CD8-positive, alpha-beta memory T cell (primary cell): Measurements from ENCODE around the gene PSMG4. TPM values are rescaled to one million over a fixed set of nuclear protein-coding genes. Genes with fewer than 3 reads are reported as not detected.

Source experiments
- CTCF ChIA-PET: fragments of 350-600 bp; sonication (Branson Sonifier 250); formaldehyde crosslinking; loops from one replicate; lab custom pipeline; 2021; ENCODE audit warnings: antibody characterized with exemption; lab: Charles Lee
- POLR2A ChIA-PET: fragments of 350-600 bp; sonication (Branson Sonifier 250); formaldehyde crosslinking; loops from one replicate; lab custom pipeline; 2021; ENCODE audit warnings: antibody characterized with exemption; lab: Charles Lee
- DNase-seq, 5 donors: peaks; one replicate each; pipeline versions ENCODE4 v3.0.0 to v3.0.0-alpha.2; 2020 to 2022; ENCODE audit warnings: mixed read lengths in 1 of 5
- H3K27ac ChIP-seq: one replicate; pipeline ENCODE4 v1.7.0; 2013; ENCODE audit warnings: low read depth, mild to moderate bottlenecking, low read length, moderate library complexity
- H3K27me3 ChIP-seq: 2 replicates; pipeline ENCODE4 v1.7.0; 2013; ENCODE audit warnings: low read length, mild to moderate bottlenecking; ENCODE audit not compliant: insufficient read depth, poor library complexity, severe bottlenecking
- H3K36me3 ChIP-seq: 2 replicates; pipeline ENCODE4 v1.7.0; 2013; ENCODE audit warnings: mild to moderate bottlenecking, low read length, moderate library complexity; ENCODE audit not compliant: insufficient read depth
- H3K4me1 ChIP-seq: 2 replicates; pipeline ENCODE4 v1.7.0; 2013; ENCODE audit warnings: mild to moderate bottlenecking, low read length, moderate library complexity; ENCODE audit not compliant: insufficient read depth
- H3K4me3 ChIP-seq: 2 replicates; pipeline ENCODE4 v1.7.0; 2013; ENCODE audit warnings: mild to moderate bottlenecking, low read length
- H3K9me3 ChIP-seq: 2 replicates; pipeline ENCODE4 v1.7.0; 2013; ENCODE audit warnings: mild to moderate bottlenecking, low read length
- H3K27ac Mint-ChIP-seq, 8 donors: one replicate each; pipeline ENCODE4 v1.8.0; 2020 to 2021; ENCODE audit warnings: mixed read lengths in 8 of 8, mild to moderate bottlenecking in 6 of 8, inconsistent platforms in 3 of 8, moderate library complexity in 3 of 8
- H3K27me3 Mint-ChIP-seq, 2 donors: one replicate each; pipeline ENCODE4 v1.8.0; 2020 to 2021; ENCODE audit warnings: mixed read lengths in 2 of 2, mild to moderate bottlenecking in 1 of 2, moderate library complexity in 1 of 2
- H3K36me3 Mint-ChIP-seq, 3 donors: one replicate each; pipeline ENCODE4 v1.8.0; 2020 to 2021; ENCODE audit warnings: mixed read lengths in 3 of 3, inconsistent platforms in 1 of 3, mild to moderate bottlenecking in 1 of 3
- H3K4me1 Mint-ChIP-seq, 3 donors: one replicate each; pipeline ENCODE4 v1.8.0; 2020 to 2021; ENCODE audit warnings: mixed read lengths in 3 of 3, inconsistent platforms in 1 of 3, mild to moderate bottlenecking in 1 of 3
- H3K4me3 Mint-ChIP-seq, 7 donors: one replicate each; pipeline ENCODE4 v1.8.0; 2020 to 2021; ENCODE audit warnings: mixed read lengths in 7 of 7, mild to moderate bottlenecking in 6 of 7, moderate library complexity in 4 of 7, inconsistent platforms in 2 of 7
- H3K9me3 Mint-ChIP-seq, 5 donors: one replicate each; pipeline ENCODE4 v1.8.0; 2020 to 2022; ENCODE audit warnings: mixed read lengths in 5 of 5, mild to moderate bottlenecking in 3 of 5, moderate library complexity in 2 of 5, inconsistent platforms in 1 of 5
- polyA plus RNA-seq: library from polyadenylated mRNA; unstranded; fragments of 300-500 nt; fragmentation: Illumina TruSeq; gene quantifications from one replicate; pipeline ENCODE4 v1.2.3, GENCODE V29; 2021
- total RNA-seq, 2 experiments: library from RNA; stranded (reverse); gene quantifications; one replicate each; pipeline ENCODE4 v1.2.3, GENCODE V29; 2021

Gene PSMG4
- total and polyA plus RNA-seq, 3 experiments from 2014 or later, result 24.4 to 50.4 (median 25.2) TPM

GRCh38 chr6:3263096-3263495 lies 4.3 kb downstream of the PSMG4 start:
- Mint-ChIP-seq H3K27me3 (peaks cover 0 to 3% of the 10 kb centered on the region in 2 donors), H3K9me3 (no peaks in the 10 kb centered on the region), H3K4me1 (peaks cover 47 to 77% (median 70%) of the 10 kb centered on the region in 3 donors), H3K4me3 (peak overlapping the region in 3 of 7 donors; percentile 22 to 70 (median 41)), H3K27ac (peak overlapping the region in 2 of 8 donors; percentile 5 to 51), H3K36me3 (peaks cover 0 to 52% (median 7%) of the 10 kb centered on the region in 3 donors)
- CTCF ChIA-PET, result interaction anchor here (6.2 kb wide), 1 partner anchor 11 kb away, joined by 35 read pairs; no protein-coding TSS in a partner anchor
- H3K27ac ChIP-seq, result no peak overlapping the region
- H3K4me3 ChIP-seq, result no peak overlapping the region
- no peaks in the 10 kb centered on the region for H3K27me3 ChIP-seq
- peaks cover 18% of the 10 kb centered on the region for H3K36me3 ChIP-seq
- POLR2A ChIA-PET, result no interaction called here
- peaks cover 33% of the 10 kb centered on the region for H3K4me1 ChIP-seq
- DNase-seq, result no peak
- no peaks in the 10 kb centered on the region for H3K9me3 ChIP-seq

GRCh38 chr6:3264356-3264755 lies 5.6 kb downstream of the PSMG4 start:
- H3K9me3 Mint-ChIP-seq, result no peaks in the 10 kb centered on the region
- peaks cover 51 to 85% (median 75%) of the 10 kb centered on the region in 3 donors for H3K4me1 Mint-ChIP-seq
- no peak overlapping the region for H3K4me3 Mint-ChIP-seq
- CTCF ChIA-PET, result interaction anchor here (0.9 to 6.2 kb wide), 2 partner anchors 8 to 12 kb away, joined by 3 to 35 read pairs; no protein-coding TSS in a partner anchor
- peak overlapping the region in 1 of 8 donors; percentile 68 for H3K27ac Mint-ChIP-seq
- H3K36me3 ChIP-seq, result peaks cover 21% of the 10 kb centered on the region
- H3K4me1 ChIP-seq, result peaks cover 28% of the 10 kb centered on the region
- H3K27ac ChIP-seq, result no peak overlapping the region
- H3K27me3 ChIP-seq, result no peaks in the 10 kb centered on the region
- DNase-seq, result no peak
- peaks cover 0 to 63% (median 11%) of the 10 kb centered on the region in 3 donors for H3K36me3 Mint-ChIP-seq
- peaks cover 0 to 3% of the 10 kb centered on the region in 2 donors for H3K27me3 Mint-ChIP-seq
- POLR2A ChIA-PET, result no interaction called here
- H3K9me3 ChIP-seq, result no peaks in the 10 kb centered on the region
- no peak overlapping the region for H3K4me3 ChIP-seq

DNA sequence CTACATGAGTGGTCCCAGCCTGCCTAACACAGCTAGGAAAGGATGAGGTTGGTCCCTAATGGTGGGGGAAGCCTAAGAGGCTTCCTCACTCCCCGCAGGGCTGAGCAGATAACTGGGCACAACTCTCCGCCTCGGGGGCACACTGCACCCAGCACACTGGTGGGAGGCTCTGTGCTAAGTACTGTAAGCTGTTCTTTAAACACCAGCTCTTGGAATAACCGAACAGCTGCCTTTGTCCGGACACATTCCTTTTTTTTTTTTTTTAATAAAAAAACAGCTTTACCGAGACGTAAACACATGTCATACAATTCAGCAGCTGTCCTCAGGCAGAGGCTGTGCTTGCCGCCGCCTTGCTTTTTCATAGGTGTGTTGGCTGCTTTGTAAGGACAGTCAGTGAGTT lies 6.9 kb downstream of the PSMG4 start:
- H3K27me3 ChIP-seq, result no peaks in the 10 kb centered on the region
- no peaks in the 10 kb centered on the region for H3K27me3 Mint-ChIP-seq
- POLR2A ChIA-PET, result no interaction called here

GRCh38 chr6:3266170-3266569 lies 7.4 kb downstream of the PSMG4 start:
- Mint-ChIP-seq H3K9me3 (no peaks in the 10 kb centered on the region), H3K4me1 (peaks cover 43 to 78% (median 69%) of the 10 kb centered on the region in 3 donors), H3K27me3 (no peaks in the 10 kb centered on the region), H3K36me3 (peaks cover 0 to 72% (median 16%) of the 10 kb centered on the region in 3 donors), H3K27ac (peak overlapping the region in 1 of 8 donors; percentile 89), H3K4me3 (no peak overlapping the region)
- Histone ChIP-seq H3K4me3 (no peak overlapping the region), H3K4me1 (peaks cover 13% of the 10 kb centered on the region), H3K27me3 (no peaks in the 10 kb centered on the region), H3K27ac (no peak overlapping the region), H3K36me3 (peaks cover 24% of the 10 kb centered on the region), H3K9me3 (no peaks in the 10 kb centered on the region)
- CTCF ChIA-PET, result interaction anchor here (1.6 to 6.2 kb wide), 2 partner anchors 14 to 17 kb away, joined by 3 to 35 read pairs; no protein-coding TSS in a partner anchor
- POLR2A ChIA-PET, result no interaction called here
- no peak for DNase-seq

More for the DNA sequence above, 6.9 kb downstream of the PSMG4 start:
- H3K4me1 Mint-ChIP-seq, result peaks cover 48 to 80% (median 69%) of the 10 kb centered on the region in 3 donors
- peaks cover 24% of the 10 kb centered on the region for H3K36me3 ChIP-seq
- no peak overlapping the region for H3K27ac ChIP-seq
- no peak overlapping the region for H3K4me3 ChIP-seq
- H3K4me3 Mint-ChIP-seq, result no peak overlapping the region
- no peaks in the 10 kb centered on the region for H3K9me3 Mint-ChIP-seq
- CTCF ChIA-PET, result interaction anchor here (1.6 to 6.2 kb wide), 2 partner anchors 14 to 17 kb away, joined by 3 to 35 read pairs; no protein-coding TSS in a partner anchor
- peaks cover 18% of the 10 kb centered on the region for H3K4me1 ChIP-seq
- H3K27ac Mint-ChIP-seq, result no peak overlapping the region
- H3K36me3 Mint-ChIP-seq, result peaks cover 0 to 71% (median 13%) of the 10 kb centered on the region in 3 donors
- no peak for DNase-seq
- no peaks in the 10 kb centered on the region for H3K9me3 ChIP-seq

DNA sequence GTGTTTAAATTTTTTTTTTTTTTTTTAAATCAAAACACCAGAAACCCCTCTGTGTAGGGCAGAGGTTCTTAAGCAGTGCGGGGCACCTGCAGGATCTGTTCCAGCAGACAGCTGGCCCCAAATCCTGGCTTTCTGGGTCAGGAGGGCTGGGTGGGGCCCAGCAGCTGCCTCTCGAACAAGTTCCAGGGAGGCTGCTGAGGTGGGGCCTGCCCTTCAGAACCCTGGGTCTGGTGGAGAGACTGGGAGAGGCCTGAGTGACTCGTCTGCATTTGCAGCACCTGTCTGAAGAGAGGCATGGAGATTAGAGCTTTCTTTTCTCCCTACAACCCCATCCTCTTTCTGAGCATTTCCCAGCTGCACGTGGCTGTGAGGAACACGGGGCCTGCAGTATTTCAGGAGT lies 8.4 kb downstream of the PSMG4 start:
- H3K27ac ChIP-seq, result no peak overlapping the region
- no peak for DNase-seq
- Mint-ChIP-seq H3K27me3 (no peaks in the 10 kb centered on the region), H3K9me3 (no peaks in the 10 kb centered on the region), H3K4me3 (no peak overlapping the region), H3K27ac (peak overlapping the region in 1 of 8 donors; percentile 32), H3K36me3 (peaks cover 0 to 78% (median 20%) of the 10 kb centered on the region in 3 donors), H3K4me1 (peaks cover 33 to 71% (median 59%) of the 10 kb centered on the region in 3 donors)
- peaks cover 3% of the 10 kb centered on the region for H3K4me1 ChIP-seq
- peaks cover 24% of the 10 kb centered on the region for H3K36me3 ChIP-seq
- ChIA-PET POLR2A (no interaction called here), CTCF (interaction anchor here (0.7 kb wide), 1 partner anchor 14 kb away, joined by 3 read pairs; no protein-coding TSS in a partner anchor)
- no peak overlapping the region for H3K4me3 ChIP-seq
- H3K9me3 ChIP-seq, result no peaks in the 10 kb centered on the region
- no peaks in the 10 kb centered on the region for H3K27me3 ChIP-seq

DNA sequence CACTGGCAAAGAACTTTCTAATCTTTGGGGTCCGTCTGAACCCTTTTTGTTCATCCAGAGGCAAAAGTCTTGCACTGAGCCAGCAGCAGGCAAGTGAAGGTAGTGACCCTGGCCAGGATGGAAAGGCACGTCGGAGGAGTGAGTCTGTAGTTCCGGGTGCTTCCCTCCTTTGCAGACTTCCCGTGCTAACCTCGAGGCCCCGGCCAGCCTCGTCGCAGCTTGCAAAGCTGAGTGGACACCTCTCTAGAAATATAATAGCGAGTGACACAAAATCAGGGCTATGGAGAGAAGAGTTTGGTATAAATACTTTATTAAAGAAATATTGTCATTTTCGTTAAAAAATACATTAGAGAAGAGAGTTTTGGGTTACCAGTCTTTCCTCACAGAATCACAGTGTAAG lies 9.9 kb downstream of the PSMG4 start:
- Histone ChIP-seq H3K4me1 (no peaks in the 10 kb centered on the region), H3K27ac (no peak overlapping the region), H3K27me3 (no peaks in the 10 kb centered on the region), H3K4me3 (no peak overlapping the region), H3K36me3 (peaks cover 21% of the 10 kb centered on the region), H3K9me3 (no peaks in the 10 kb centered on the region)
- Mint-ChIP-seq H3K4me1 (peaks cover 19 to 58% (median 46%) of the 10 kb centered on the region in 3 donors), H3K9me3 (no peaks in the 10 kb centered on the region), H3K4me3 (no peak overlapping the region), H3K27me3 (no peaks in the 10 kb centered on the region), H3K36me3 (peaks cover 0 to 81% (median 20%) of the 10 kb centered on the region in 3 donors), H3K27ac (no peak overlapping the region)
- CTCF ChIA-PET, result interaction anchor here (1.4 to 1.7 kb wide), 2 partner anchors 9 to 710 kb away, joined by 4 to 6 read pairs; no protein-coding TSS in a partner anchor
- POLR2A ChIA-PET, result no interaction called here
- DNase-seq, result no peak

DNA sequence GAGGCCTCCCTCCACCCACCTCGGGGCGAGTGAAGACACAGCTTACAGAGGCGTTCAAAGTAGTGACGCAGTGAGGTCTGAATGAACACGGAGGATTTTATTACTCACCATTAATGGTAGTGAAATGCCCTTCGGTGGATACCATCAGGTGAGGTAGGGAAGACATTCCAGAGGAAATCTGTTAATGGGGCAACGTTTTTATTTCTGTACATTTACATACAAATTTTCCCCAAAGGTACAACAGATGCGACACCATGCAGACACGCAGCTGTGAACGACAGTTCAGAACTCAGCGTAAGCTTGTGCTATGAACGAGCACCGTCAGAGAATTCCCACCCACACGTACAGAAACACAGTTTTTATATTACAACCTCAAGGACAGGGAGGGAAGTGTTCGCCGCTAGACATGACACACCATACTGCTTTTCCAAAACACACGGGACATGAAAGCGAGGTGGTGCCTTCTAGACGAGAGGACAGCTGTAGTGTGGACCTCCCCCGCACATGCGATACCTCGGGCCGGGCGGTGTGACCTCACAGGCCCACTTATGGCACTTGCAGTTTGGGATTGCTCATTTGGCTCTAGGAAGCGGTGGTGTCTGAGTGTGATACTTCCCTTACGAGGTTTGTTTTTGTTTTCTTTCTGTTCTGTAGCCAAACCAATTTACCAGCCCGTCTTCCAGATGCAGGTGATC lies 10.7 kb downstream of the PSMG4 start:
- no peaks in the 10 kb centered on the region for H3K9me3 ChIP-seq
- peaks cover 14% of the 10 kb centered on the region for H3K36me3 ChIP-seq
- H3K27ac ChIP-seq, result no peak overlapping the region
- no peaks in the 10 kb centered on the region for H3K27me3 ChIP-seq
- CTCF ChIA-PET, result interaction anchor here (1.4 to 1.7 kb wide), 2 partner anchors 10 to 709 kb away, joined by 4 to 6 read pairs; no protein-coding TSS in a partner anchor
- H3K27ac Mint-ChIP-seq, result peak overlapping the region in 4 of 8 donors; percentile 47 to 58 (median 54)
- DNase-seq, result no peak
- no peaks in the 10 kb centered on the region for H3K27me3 Mint-ChIP-seq
- no peaks in the 10 kb centered on the region for H3K4me1 ChIP-seq
- no peak overlapping the region for H3K4me3 Mint-ChIP-seq
- POLR2A ChIA-PET, result no interaction called here
- no peaks in the 10 kb centered on the region for H3K9me3 Mint-ChIP-seq
- peaks cover 20 to 57% (median 47%) of the 10 kb centered on the region in 3 donors for H3K4me1 Mint-ChIP-seq
- peaks cover 0 to 81% (median 20%) of the 10 kb centered on the region in 3 donors for H3K36me3 Mint-ChIP-seq
- H3K4me3 ChIP-seq, result no peak overlapping the region

DNA sequence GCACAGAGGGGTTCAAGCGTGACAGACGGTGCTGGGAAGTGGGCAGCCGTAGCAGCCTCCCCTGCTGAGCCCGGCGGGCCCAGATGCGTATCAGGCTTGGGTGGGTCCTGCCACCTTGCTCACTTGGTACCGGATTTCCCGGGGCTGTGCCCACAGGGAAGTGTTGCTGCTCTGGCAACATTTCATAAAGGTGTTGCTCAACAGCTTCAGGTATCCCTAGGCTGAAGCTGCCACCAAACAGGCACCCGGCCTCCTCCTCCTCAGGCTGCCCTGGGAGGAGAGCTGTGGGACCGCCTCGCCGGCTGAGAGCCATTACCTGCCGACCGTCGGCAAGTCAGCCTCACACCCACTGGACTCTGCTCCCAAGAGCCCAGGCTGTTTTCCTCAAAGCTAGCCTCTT lies 11.5 kb downstream of the PSMG4 start:
- H3K36me3 ChIP-seq, result peaks cover 11% of the 10 kb centered on the region
- Mint-ChIP-seq H3K4me3 (no peak overlapping the region), H3K27me3 (no peaks in the 10 kb centered on the region), H3K4me1 (peaks cover 16 to 50% (median 39%) of the 10 kb centered on the region in 3 donors), H3K27ac (peak overlapping the region in 1 of 8 donors; percentile 11), H3K9me3 (no peaks in the 10 kb centered on the region), H3K36me3 (peaks cover 0 to 73% (median 20%) of the 10 kb centered on the region in 3 donors)
- H3K27ac ChIP-seq, result no peak overlapping the region
- H3K4me1 ChIP-seq, result no peaks in the 10 kb centered on the region
- no peaks in the 10 kb centered on the region for H3K9me3 ChIP-seq
- H3K27me3 ChIP-seq, result no peaks in the 10 kb centered on the region
- ChIA-PET POLR2A (no interaction called here), CTCF (no interaction called here)
- no peak overlapping the region for H3K4me3 ChIP-seq
- no peak for DNase-seq
